Common myeloid progenitor, CD34-positive (primary cell): ENCODE measurements around the gene TIMM23.
"Not testable (repeated sequence)": the region's sequence is repeated elsewhere in the genome, so short reads cannot be mapped to it uniquely, and the experiment has no call there.

ENCODE experiments used
- CTCF ChIA-PET: fragments of 350-600 bp; sonication (Branson Sonifier 250); formaldehyde crosslinking; loops from one replicate; lab custom pipeline; 2021; ENCODE audit warnings: antibody characterized with exemption; lab: Charles Lee
- POLR2A ChIA-PET: fragments of 350-600 bp; sonication (Branson Sonifier 250); formaldehyde crosslinking; loops from one replicate; lab custom pipeline; 2021; ENCODE audit warnings: antibody characterized with exemption; lab: Charles Lee
- DNase-seq, 3 donors: peaks; one replicate each; pipeline versions ENCODE4 v3.0.0 to v3.0.0-alpha.2; 2013
- H3K27ac ChIP-seq, 2 experiments: 1 replicate in 1 of 2; 2 replicates in 1 of 2; pipeline ENCODE4 v1.7.0; 2013; ENCODE audit warnings: inconsistent platforms in 2 of 2, low read length in 2 of 2, mild to moderate bottlenecking in 2 of 2, low read depth in 1 of 2, moderate library complexity in 1 of 2; ENCODE audit not compliant: severe bottlenecking in 2 of 2, insufficient read depth in 1 of 2, poor library complexity in 1 of 2
- H3K27me3 ChIP-seq, 5 experiments: replicated peaks in 2 of 5; 1 replicate in 3 of 5; 2 replicates in 2 of 5; pipeline versions ENCODE4 v1.6.1 to v1.7.0; 2013; ENCODE audit warnings: low read length in 4 of 5, mild to moderate bottlenecking in 2 of 5, moderate library complexity in 2 of 5, inconsistent platforms in 1 of 5; ENCODE audit not compliant: insufficient read depth in 5 of 5, control insufficient read depth in 4 of 5
- H3K36me3 ChIP-seq, 4 experiments: 1 replicate in 2 of 4; 2 replicates in 2 of 4; pipeline versions ENCODE4 v1.6.1 to v1.7.0; 2013; ENCODE audit warnings: low read length in 3 of 4, control low read depth in 1 of 4, mild to moderate bottlenecking in 1 of 4; ENCODE audit not compliant: control insufficient read depth in 4 of 4, insufficient read depth in 4 of 4
- H3K4me1 ChIP-seq, 4 experiments: 1 replicate in 3 of 4; 2 replicates in 1 of 4; pipeline versions ENCODE4 v1.6.1 to v1.7.1; 2013; ENCODE audit warnings: low read length in 3 of 4, mild to moderate bottlenecking in 3 of 4, control low read depth in 1 of 4, inconsistent platforms in 1 of 4, moderate library complexity in 1 of 4; ENCODE audit not compliant: control insufficient read depth in 4 of 4, insufficient read depth in 4 of 4; ENCODE audit errors: control extremely low read depth in 1 of 4
- H3K4me3 ChIP-seq, 7 experiments: 1 replicate in 4 of 7; 2 replicates in 3 of 7; pipeline versions ENCODE4 v1.5.1 to v1.7.0; 2013; ENCODE audit warnings: mild to moderate bottlenecking in 7 of 7, low read length in 6 of 7, moderate library complexity in 6 of 7, inconsistent platforms in 2 of 7, low read depth in 2 of 7, control low read depth in 1 of 7; ENCODE audit not compliant: insufficient read depth in 4 of 7, control insufficient read depth in 1 of 7; ENCODE audit errors: extremely low read depth in 1 of 7
- H3K9me3 ChIP-seq, 5 experiments: 1 replicate in 4 of 5; 2 replicates in 1 of 5; pipeline versions ENCODE4 v1.6.1 to v1.7.1; 2013; ENCODE audit warnings: low read length in 4 of 5, mild to moderate bottlenecking in 2 of 5, inconsistent platforms in 1 of 5, low read depth in 1 of 5, moderate library complexity in 1 of 5; ENCODE audit not compliant: control insufficient read depth in 4 of 5, insufficient read depth in 2 of 5; ENCODE audit errors: control extremely low read depth in 1 of 5
- WGBS: methylation state at CpG from one replicate; pipeline ENCODE4 v1.1.5; 2013; ENCODE audit not compliant: insufficient coverage; 5-methylcytosine and 5-hydroxymethylcytosine counted together

Gene TIMM23

DNA sequence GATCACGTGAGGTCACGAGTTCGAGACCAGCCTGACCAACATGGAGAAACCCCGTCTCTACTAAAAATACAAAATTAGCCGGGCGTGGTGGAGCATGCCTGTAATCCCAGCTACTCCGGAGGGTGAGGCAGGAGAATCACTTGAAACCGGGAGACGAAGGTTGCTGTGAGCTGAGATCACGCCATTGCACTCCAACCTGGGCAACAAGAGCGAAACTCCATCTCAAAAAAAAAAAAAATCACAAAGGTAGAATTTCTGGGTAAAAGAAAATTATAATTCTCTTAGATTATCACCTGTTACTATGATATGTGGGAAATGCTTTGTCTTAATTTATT, 77.2 kb downstream of the TIMM23 start:
- CTCF ChIA-PET, result interaction anchor here (1.6 kb wide), 1 partner anchor 13 kb away, joined by 4 read pairs; no protein-coding TSS in a partner anchor
- peaks cover 0 to 26% (median 3%) of the 10 kb centered on the region in 4 experiments for H3K4me1 ChIP-seq
- H3K9me3 ChIP-seq, DNase-seq, POLR2A ChIA-PET, H3K27ac ChIP-seq, H3K36me3 ChIP-seq, H3K27me3 ChIP-seq, H3K4me3 ChIP-seq: not testable (repeated sequence)
- WGBS, result 100% methylated on average over 4 of the region's 11 CpGs

- H3K27ac ChIP-seq, result no peak overlapping the region
- no peaks in the 10 kb centered on the region for H3K36me3 ChIP-seq
- ChIA-PET CTCF (interaction anchor here (1.2 to 1.6 kb wide), 3 partner anchors 15 to 29 kb away, joined by 4 read pairs; no protein-coding TSS in a partner anchor), POLR2A (no interaction called here)
- peak in 2 of 3 donors; percentile 52 to 94 for DNase-seq
- peaks cover 0 to 3% (median 0%) of the 10 kb centered on the region in 5 experiments for H3K27me3 ChIP-seq
- no peak overlapping the region for H3K4me3 ChIP-seq
- WGBS, result 31% methylated on average over 8 of the region's 11 CpGs
- peaks cover 0 to 35% (median 3%) of the 10 kb centered on the region in 4 experiments for H3K4me1 ChIP-seq
- H3K9me3 ChIP-seq, result no peaks in the 10 kb centered on the region
Measured at GRCh38 chr10:46050941-46051623, 78.8 kb downstream of the TIMM23 start.

DNA sequence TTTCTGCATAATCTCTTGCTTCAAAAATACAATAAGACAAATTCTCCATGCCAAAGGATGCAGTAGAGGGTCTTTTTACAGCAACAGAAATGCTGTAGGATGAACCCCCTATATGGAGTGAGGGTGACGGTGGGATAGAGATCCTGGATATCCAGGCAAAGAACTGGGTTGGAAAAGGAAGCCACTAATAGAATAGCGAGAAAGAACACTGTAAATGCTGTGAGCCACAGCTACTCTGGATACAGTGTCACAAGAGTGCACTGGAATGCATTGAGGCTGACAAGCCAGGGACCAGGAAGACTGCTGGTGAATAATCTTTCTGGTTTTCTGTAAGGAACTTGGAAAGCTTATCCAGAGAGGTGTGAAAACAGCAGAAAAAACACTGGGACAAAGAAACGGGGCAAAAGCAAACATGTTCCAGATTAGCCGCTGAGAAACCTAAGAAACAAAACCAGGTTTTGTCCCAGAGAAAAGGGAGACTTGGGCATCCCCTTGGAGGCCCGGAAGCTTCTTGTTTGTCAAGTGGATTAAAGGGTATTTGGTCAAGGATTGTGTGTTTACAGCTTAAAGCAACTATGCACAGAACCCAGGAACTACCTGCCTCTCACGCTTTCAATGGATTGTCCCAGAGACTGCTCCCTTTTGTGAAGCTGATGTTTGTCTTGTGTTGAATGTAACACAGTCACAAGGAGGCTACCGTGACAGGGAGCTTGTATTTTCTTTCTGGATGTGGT, 79.9 kb downstream of the TIMM23 start:
- peaks cover 0 to 35% (median 3%) of the 10 kb centered on the region in 4 experiments for H3K4me1 ChIP-seq
- H3K4me3 ChIP-seq, result no peak overlapping the region
- H3K36me3 ChIP-seq, result no peaks in the 10 kb centered on the region
- POLR2A ChIA-PET, result interaction anchor here (0.5 to 0.7 kb wide), 2 partner anchors 14 to 422 kb away, joined by 4 read pairs; no protein-coding TSS in a partner anchor
- no peaks in the 10 kb centered on the region for H3K27me3 ChIP-seq
- peaks cover 0 to 3% (median 0%) of the 10 kb centered on the region in 5 experiments for H3K9me3 ChIP-seq
- CTCF ChIA-PET, result interaction anchor here (1.0 to 1.6 kb wide), 5 partner anchors 16 to 27 kb away, joined by 3 to 4 read pairs (median 4); no protein-coding TSS in a partner anchor
- no peak overlapping the region for H3K27ac ChIP-seq
- no peak for DNase-seq
- 93% methylated on average over 3 of the region's 7 CpGs for WGBS

- no peak overlapping the region for H3K27ac ChIP-seq
- DNase-seq, result no peak
- H3K4me3 ChIP-seq, result no peak overlapping the region
- H3K4me1 ChIP-seq, result peaks cover 0 to 35% (median 3%) of the 10 kb centered on the region in 4 experiments
- ChIA-PET POLR2A (interaction anchor here (0.7 kb wide), 1 partner anchor 422 kb away, joined by 4 read pairs; no protein-coding TSS in a partner anchor), CTCF (interaction anchor here (1.0 to 2.6 kb wide), 4 partner anchors 17 to 28 kb away, joined by 3 to 6 read pairs (median 4); no protein-coding TSS in a partner anchor)
- 100% methylated on average over 5 of the region's 6 CpGs for WGBS
- no peaks in the 10 kb centered on the region for H3K36me3 ChIP-seq
- no peaks in the 10 kb centered on the region for H3K27me3 ChIP-seq
- peaks cover 0 to 6% (median 2%) of the 10 kb centered on the region in 5 experiments for H3K9me3 ChIP-seq
Measured at GRCh38 chr10:46052791-46053375, 80.6 kb downstream of the TIMM23 start.
